OCI-LY3 (cell line): ENCODE measurements around the gene FUOM.

Experiments
- H2AFZ ChIP-seq: fragments of 200-600, 300-600 bp; shearing (Covaris generic); 2 replicates; pipeline ENCODE4 v1.6.0; 2014; ENCODE audit warnings: antibody characterized with exemption, low read depth, low read length
- H3K27ac ChIP-seq: fragments of 200-600, 300-600 bp; sonication (generic); 2 replicates; pipeline ENCODE4 v1.5.1; 2014; ENCODE audit warnings: mild to moderate bottlenecking, low read length, moderate library complexity, mixed read lengths
- H3K27me3 ChIP-seq: fragments of 200-600, 300-600 bp; sonication (generic); 2 replicates; pipeline ENCODE4 v1.6.1; 2014; ENCODE audit warnings: low read depth, low read length, mixed read lengths
- H3K36me3 ChIP-seq: fragments of 200-600, 300-600 bp; sonication (generic); replicated peaks from 2 replicates; pipeline ENCODE3; 2014; ENCODE audit warnings: low read depth, low read length, mixed read lengths
- H3K4me1 ChIP-seq: fragments of 300-600, 200-600 bp; sonication (generic); 2 replicates; pipeline ENCODE4 v1.6.1; 2014; ENCODE audit warnings: low read length, mixed read lengths
- H3K4me2 ChIP-seq: fragments of 200-600, 300-600 bp; sonication (generic); 2 replicates; pipeline ENCODE4 v1.6.1; 2014; ENCODE audit warnings: low read length, mixed read lengths
- H3K4me3 ChIP-seq: fragments of 300-600, 200-600 bp; sonication (generic); 2 replicates; pipeline ENCODE4 v1.5.1; 2014; ENCODE audit warnings: antibody characterized with exemption, mild to moderate bottlenecking, low read length, moderate library complexity
- H3K79me2 ChIP-seq: fragments of 300-600, 200-600 bp; shearing (Covaris generic); 2 replicates; pipeline ENCODE4 v1.6.1; 2014; ENCODE audit warnings: mild to moderate bottlenecking, low read length, mixed read lengths
- H3K9ac ChIP-seq: fragments of 300-600, 200-600 bp; shearing (Covaris generic); 2 replicates; pipeline ENCODE4 v1.6.0; 2014; ENCODE audit warnings: mild to moderate bottlenecking, low read length, moderate library complexity
- H3K9me3 ChIP-seq: fragments of 200-600, 300-600 bp; shearing (Covaris generic); 2 replicates; pipeline ENCODE4 v1.6.1; 2014; ENCODE audit warnings: low read length, mixed read lengths; ENCODE audit not compliant: insufficient read depth
- H4K20me1 ChIP-seq: fragments of 200-600, 300-600 bp; sonication (generic); 2 replicates; pipeline ENCODE4 v1.6.1; 2016; ENCODE audit warnings: low read length, mixed read lengths; ENCODE audit not compliant: insufficient read depth
- EZH2phosphoT487 ChIP-seq: fragments of 200-600 bp; shearing (Covaris generic); IDR thresholded peaks from 2 replicates; pipeline ENCODE4 v1.6.1; 2018; ENCODE audit warnings: antibody characterized with exemption, mixed run types, low read depth
- TF ChIP-seq, protein P1 (sequence below): fragments of 200-600, 300-600 bp; sonication (generic); IDR thresholded peaks from 2 replicates; pipeline ENCODE4 v1.5.1; 2014; ENCODE audit warnings: antibody characterized with exemption, low read length, low read depth

The FUOM gene, protein sequence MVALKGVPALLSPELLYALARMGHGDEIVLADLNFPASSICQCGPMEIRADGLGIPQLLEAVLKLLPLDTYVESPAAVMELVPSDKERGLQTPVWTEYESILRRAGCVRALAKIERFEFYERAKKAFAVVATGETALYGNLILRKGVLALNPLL

GRCh38 chr10:133357285-133358161 is at the start of gene FUOM:
Gene FUOM (minus strand): TSS chr10:133358019. CDS start chr10:133358007, 12 bp downstream.
- peak within 1 kb of the TSS; percentile 96 for H3K9ac ChIP-seq
- H3K27me3 ChIP-seq = no peaks in the 10 kb centered on the region
- H3K36me3 ChIP-seq = peaks cover 5% of the 10 kb centered on the region
- H3K79me2 ChIP-seq = peaks cover 9% of the 10 kb centered on the region
- H4K20me1 ChIP-seq = no peaks in the 10 kb centered on the region
- H3K27ac ChIP-seq = peak within 1 kb of the TSS; percentile 55; the same call in 1 of the 2 replicates
- no peak within 1 kb of the TSS; the same call in 1 of the 2 replicates for H2AFZ ChIP-seq
- no peak for TF ChIP-seq EZH2phosphoT487
- TF ChIP-seq, protein P1, sequence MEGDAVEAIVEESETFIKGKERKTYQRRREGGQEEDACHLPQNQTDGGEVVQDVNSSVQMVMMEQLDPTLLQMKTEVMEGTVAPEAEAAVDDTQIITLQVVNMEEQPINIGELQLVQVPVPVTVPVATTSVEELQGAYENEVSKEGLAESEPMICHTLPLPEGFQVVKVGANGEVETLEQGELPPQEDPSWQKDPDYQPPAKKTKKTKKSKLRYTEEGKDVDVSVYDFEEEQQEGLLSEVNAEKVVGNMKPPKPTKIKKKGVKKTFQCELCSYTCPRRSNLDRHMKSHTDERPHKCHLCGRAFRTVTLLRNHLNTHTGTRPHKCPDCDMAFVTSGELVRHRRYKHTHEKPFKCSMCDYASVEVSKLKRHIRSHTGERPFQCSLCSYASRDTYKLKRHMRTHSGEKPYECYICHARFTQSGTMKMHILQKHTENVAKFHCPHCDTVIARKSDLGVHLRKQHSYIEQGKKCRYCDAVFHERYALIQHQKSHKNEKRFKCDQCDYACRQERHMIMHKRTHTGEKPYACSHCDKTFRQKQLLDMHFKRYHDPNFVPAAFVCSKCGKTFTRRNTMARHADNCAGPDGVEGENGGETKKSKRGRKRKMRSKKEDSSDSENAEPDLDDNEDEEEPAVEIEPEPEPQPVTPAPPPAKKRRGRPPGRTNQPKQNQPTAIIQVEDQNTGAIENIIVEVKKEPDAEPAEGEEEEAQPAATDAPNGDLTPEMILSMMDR = no peak
- H3K4me1 ChIP-seq = peaks cover 8% of the 10 kb centered on the region; the same call in 1 of the 2 replicates
- no peaks in the 10 kb centered on the region for H3K9me3 ChIP-seq
- H3K4me3 ChIP-seq = peak within 1 kb of the TSS; percentile 94
- peak within 1 kb of the TSS; percentile 95 for H3K4me2 ChIP-seq

GRCh38 chr10:133405844-133406527 is 48.2 kb upstream of the FUOM start:
- H3K4me3 ChIP-seq = no peak overlapping the region
- H3K79me2 ChIP-seq = peaks cover 33% of the 10 kb centered on the region
- H3K27ac ChIP-seq = no peak overlapping the region
- no peak overlapping the region for H2AFZ ChIP-seq
- H3K27me3 ChIP-seq = no peaks in the 10 kb centered on the region
- H4K20me1 ChIP-seq = peaks cover 12% of the 10 kb centered on the region
- no peaks in the 10 kb centered on the region for H3K9me3 ChIP-seq
- TF ChIP-seq, protein P1 = no peak
- no peak for TF ChIP-seq EZH2phosphoT487
- H3K9ac ChIP-seq = no peak overlapping the region
- H3K4me2 ChIP-seq = peak overlapping the region; percentile 43
- H3K4me1 ChIP-seq = peaks cover 12% of the 10 kb centered on the region
- H3K36me3 ChIP-seq = peaks cover 61% of the 10 kb centered on the region

- H3K9ac ChIP-seq = no peak overlapping the region
- H2AFZ ChIP-seq = no peak overlapping the region
- H3K79me2 ChIP-seq = peaks cover 33% of the 10 kb centered on the region
- H4K20me1 ChIP-seq = peaks cover 12% of the 10 kb centered on the region
- TF ChIP-seq, protein P1 = no peak
- no peak for TF ChIP-seq EZH2phosphoT487
- H3K4me3 ChIP-seq = no peak overlapping the region
- no peak overlapping the region for H3K4me2 ChIP-seq
- no peak overlapping the region for H3K27ac ChIP-seq
- no peaks in the 10 kb centered on the region for H3K9me3 ChIP-seq
- peaks cover 58% of the 10 kb centered on the region for H3K36me3 ChIP-seq
- H3K27me3 ChIP-seq = no peaks in the 10 kb centered on the region
- peaks cover 15% of the 10 kb centered on the region for H3K4me1 ChIP-seq
These were observed 47.5 kb upstream of the FUOM start for GRCh38 chr10:133405272-133405671.

DNA sequence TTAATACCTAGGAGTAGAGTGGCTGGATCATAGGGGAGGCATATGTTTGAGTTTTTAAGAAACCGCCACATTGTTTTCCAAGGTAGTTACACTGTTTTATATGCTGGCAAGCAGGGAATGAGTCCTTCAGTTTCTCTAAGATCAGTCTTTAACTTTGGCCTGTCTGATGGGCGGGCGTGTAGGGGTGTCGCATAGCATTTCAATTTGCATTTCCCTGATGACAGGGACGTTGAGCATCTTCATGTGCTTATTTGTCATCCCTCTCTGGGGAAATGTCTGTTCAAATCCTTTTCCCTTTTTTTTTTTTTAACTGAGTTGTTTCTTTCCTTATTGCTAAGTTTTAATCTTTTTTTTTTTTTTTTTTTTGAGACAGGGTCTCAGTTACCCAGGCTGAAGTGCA is 46.0 kb upstream of the FUOM start:
- peaks cover 27% of the 10 kb centered on the region for H3K79me2 ChIP-seq
- no peaks in the 10 kb centered on the region for H3K9me3 ChIP-seq
- peaks cover 44% of the 10 kb centered on the region for H3K36me3 ChIP-seq

More for the DNA sequence above, 46.0 kb upstream of the FUOM start:
- Histone ChIP-seq H4K20me1 (peaks cover 12% of the 10 kb centered on the region), H3K4me2 (no peak overlapping the region), H3K27ac (no peak overlapping the region), H3K27me3 (no peaks in the 10 kb centered on the region), H3K4me1 (peaks cover 15% of the 10 kb centered on the region), H3K9ac (no peak overlapping the region), H2AFZ (no peak overlapping the region), H3K4me3 (no peak overlapping the region)
- TF ChIP-seq EZH2phosphoT487 = no peak
- TF ChIP-seq, protein P1 = no peak
